AG10803 (cell line): ENCODE data around the gene FGFR4.
A peak's percentile ranks its signal among the peaks of the same experiment; 100 is the strongest.

Experiments used
- DNase-seq: peaks from one replicate; pipeline ENCODE4 v3.0.0; 2010; ENCODE audit warnings: low read depth
- H3K4me3 ChIP-seq: 2 replicates; pipeline ENCODE4 v1.5.1; 2011; ENCODE audit warnings: mild to moderate bottlenecking, low read length, control low read depth
- TF ChIP-seq, protein P1 (sequence below): conservative IDR thresholded peaks from 2 replicates; pipeline ENCODE4 v1.5.1; 2011; ENCODE audit warnings: mild to moderate bottlenecking, low read length, control low read depth, inconsistent platforms

The FGFR4 gene

DNA sequence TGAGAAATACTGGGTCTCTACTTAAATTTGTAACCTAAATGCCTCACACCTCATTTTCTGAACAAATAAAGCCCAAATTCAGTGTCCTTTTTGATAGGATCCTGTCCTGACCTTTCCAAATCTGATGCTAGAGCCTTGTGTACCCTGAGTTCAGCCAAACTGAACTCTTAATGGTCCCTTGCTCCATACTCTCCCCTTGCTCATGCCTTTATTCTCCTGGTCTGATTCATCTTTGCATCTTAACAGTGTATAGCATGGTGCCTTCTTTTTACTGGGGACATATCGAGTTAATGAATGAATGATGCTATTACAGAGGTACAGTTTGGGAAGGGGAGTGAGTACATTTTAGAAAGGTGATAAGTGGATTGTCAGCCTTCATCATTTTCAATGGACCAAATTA lies 56.1 kb downstream of the FGFR4 start:
- TF ChIP-seq, protein P1, sequence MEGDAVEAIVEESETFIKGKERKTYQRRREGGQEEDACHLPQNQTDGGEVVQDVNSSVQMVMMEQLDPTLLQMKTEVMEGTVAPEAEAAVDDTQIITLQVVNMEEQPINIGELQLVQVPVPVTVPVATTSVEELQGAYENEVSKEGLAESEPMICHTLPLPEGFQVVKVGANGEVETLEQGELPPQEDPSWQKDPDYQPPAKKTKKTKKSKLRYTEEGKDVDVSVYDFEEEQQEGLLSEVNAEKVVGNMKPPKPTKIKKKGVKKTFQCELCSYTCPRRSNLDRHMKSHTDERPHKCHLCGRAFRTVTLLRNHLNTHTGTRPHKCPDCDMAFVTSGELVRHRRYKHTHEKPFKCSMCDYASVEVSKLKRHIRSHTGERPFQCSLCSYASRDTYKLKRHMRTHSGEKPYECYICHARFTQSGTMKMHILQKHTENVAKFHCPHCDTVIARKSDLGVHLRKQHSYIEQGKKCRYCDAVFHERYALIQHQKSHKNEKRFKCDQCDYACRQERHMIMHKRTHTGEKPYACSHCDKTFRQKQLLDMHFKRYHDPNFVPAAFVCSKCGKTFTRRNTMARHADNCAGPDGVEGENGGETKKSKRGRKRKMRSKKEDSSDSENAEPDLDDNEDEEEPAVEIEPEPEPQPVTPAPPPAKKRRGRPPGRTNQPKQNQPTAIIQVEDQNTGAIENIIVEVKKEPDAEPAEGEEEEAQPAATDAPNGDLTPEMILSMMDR = no peak
- DNase-seq = no peak
- H3K4me3 ChIP-seq = no peak overlapping the region

DNA sequence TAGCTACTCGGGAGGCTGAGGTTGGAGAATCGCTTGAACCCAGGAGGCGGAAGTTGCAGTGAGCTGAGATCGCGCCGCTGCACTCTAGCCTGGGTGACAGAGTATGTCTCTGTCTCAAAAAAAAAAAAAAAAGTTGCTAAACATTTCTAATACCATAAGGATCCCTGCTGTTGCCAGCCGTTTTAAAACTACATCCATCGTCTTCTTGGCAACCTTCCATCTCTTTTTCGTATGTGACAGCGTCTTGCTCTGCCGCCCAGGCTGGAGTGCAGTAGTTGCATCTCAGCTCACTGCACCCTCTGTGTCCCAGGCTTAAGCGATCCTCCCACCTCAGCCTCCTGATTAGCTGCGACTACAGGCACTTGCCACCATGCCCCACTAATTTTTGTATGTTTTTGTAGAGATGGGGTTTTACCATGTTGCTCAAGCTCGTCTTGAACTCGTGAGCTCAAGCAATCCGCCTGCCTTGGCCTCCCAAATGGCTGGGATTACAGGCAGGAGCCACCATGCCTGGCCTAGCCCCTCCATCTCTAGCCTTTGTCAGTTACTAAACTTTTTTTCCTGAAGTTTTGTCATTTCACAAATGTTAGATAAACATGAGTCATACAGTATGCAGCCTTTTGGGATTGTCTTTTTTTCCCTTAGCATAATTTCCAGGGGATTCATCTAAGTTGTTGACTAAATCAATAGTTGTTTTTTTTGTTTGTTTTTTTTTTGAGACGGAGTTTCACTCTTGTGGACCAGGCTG lies 60.4 kb downstream of the FGFR4 start:
- TF ChIP-seq, protein P1 = no peak
- peak; percentile 37 for DNase-seq
- H3K4me3 ChIP-seq = no peak overlapping the region
